HEK293 (cell line): ENCODE data around the gene TXNDC2.
A peak's percentile ranks its signal among the peaks of the same experiment; 100 is the strongest.

ENCODE experiments used
- CTCF ChIA-PET: fragments of 350-600 bp; formaldehyde crosslinking; extraction: SDS; loops from one replicate; lab custom pipeline; 2021; ENCODE audit warnings: antibody characterized with exemption; lab: Yijun Ruan, JAX
- POLR2A ChIA-PET: fragments of 300-600 bp; formaldehyde crosslinking; extraction: SDS; loops from one replicate; lab custom pipeline; 2020; ENCODE audit warnings: antibody characterized with exemption, inconsistent platforms; lab: Yijun Ruan, JAX
- H3K27ac ChIP-seq: fragments of 200-500 bp; sonication (Bioruptor generic); 2 replicates; pipeline ENCODE4 v1.5.1; 2014; ENCODE audit warnings: low read depth, low read length, control low read depth, inconsistent platforms; ENCODE audit errors: extremely low read depth
- H3K36me3 ChIP-seq, 2 experiments: fragments of 200-500 bp in 1 of 2; sonication (Bioruptor generic) in 1 of 2; 1 replicate in 1 of 2; 2 replicates in 1 of 2; pipeline ENCODE4 v1.5.1; 2014 to 2017; ENCODE audit warnings: inconsistent platforms in 2 of 2, low read length in 2 of 2; ENCODE audit not compliant: control insufficient read depth in 2 of 2, insufficient read depth in 1 of 2
- H3K4me1 ChIP-seq: fragments of 200-500 bp; sonication (Bioruptor generic); 2 replicates; pipeline ENCODE4 v1.5.1; 2014; ENCODE audit warnings: mild to moderate bottlenecking, low read length, inconsistent platforms; ENCODE audit not compliant: control insufficient read depth, insufficient read depth
- H3K4me3 ChIP-seq: 2 replicates; pipeline ENCODE4 v1.5.1; 2011; ENCODE audit warnings: low read depth, mild to moderate bottlenecking, control low read depth, low read length, moderate library complexity
- H3K9me3 ChIP-seq: fragments of 200-500 bp; sonication (Bioruptor generic); 2 replicates; pipeline ENCODE4 v1.5.1; 2014; ENCODE audit warnings: low read depth, low read length, inconsistent platforms; ENCODE audit not compliant: control insufficient read depth, insufficient read depth
- ATF2 ChIP-seq: fragments of 450-650 bp; formaldehyde crosslinking; IDR thresholded peaks from 2 replicates; pipeline ENCODE4 v1.5.1; 2016; ENCODE audit warnings: missing biosample characterization, missing genetic modification characterization, low read depth
- BCL11B ChIP-seq: fragments of 450-650 bp; formaldehyde crosslinking; IDR thresholded peaks from 2 replicates; pipeline ENCODE4 v1.5.1; 2016; ENCODE audit warnings: low read depth, missing biosample characterization, missing genetic modification characterization
- BCL6B ChIP-seq: fragments of 450-650 bp; formaldehyde crosslinking; IDR thresholded peaks from 2 replicates; pipeline ENCODE4 v1.5.1; 2017; ENCODE audit warnings: missing biosample characterization, missing genetic modification characterization
- GLIS2 ChIP-seq: fragments of 450-650 bp; formaldehyde crosslinking; IDR thresholded peaks from 2 replicates; pipeline ENCODE4 v1.5.1; 2016; ENCODE audit warnings: missing biosample characterization, missing genetic modification characterization
- IKZF3 ChIP-seq: fragments of 450-650 bp; IDR thresholded peaks from 2 replicates; pipeline ENCODE4 v1.5.0; 2018; ENCODE audit warnings: missing biosample characterization, mild to moderate bottlenecking, missing genetic modification characterization, moderate library complexity
- KLF7 ChIP-seq: fragments of 450-650 bp; formaldehyde crosslinking; IDR thresholded peaks from 2 replicates; pipeline ENCODE4 v1.5.1; 2016; ENCODE audit warnings: missing biosample characterization, missing genetic modification characterization, borderline replicate concordance
- MZF1 ChIP-seq: fragments of 450-650 bp; formaldehyde crosslinking; IDR thresholded peaks from 2 replicates; pipeline ENCODE4 v1.5.1; 2017; ENCODE audit warnings: missing biosample characterization, missing genetic modification characterization, borderline replicate concordance
- PBX3 ChIP-seq: sonication (generic); formaldehyde crosslinking; IDR thresholded peaks from 2 replicates; pipeline ENCODE4 v1.8.1; 2022; ENCODE audit warnings: mild to moderate bottlenecking, moderate library complexity, missing genetic modification reagents
- PRDM10 ChIP-seq: fragments of 450-650 bp; formaldehyde crosslinking; IDR thresholded peaks from 2 replicates; pipeline ENCODE4 v1.5.1; 2016; ENCODE audit warnings: missing biosample characterization, missing genetic modification characterization
- YY1 ChIP-seq: fragments of 450-650 bp; formaldehyde crosslinking; IDR thresholded peaks from 2 replicates; pipeline ENCODE4 v1.5.1; 2018; ENCODE audit warnings: missing biosample characterization, missing genetic modification characterization
- ZBTB10 ChIP-seq: fragments of 450-650 bp; formaldehyde crosslinking; IDR thresholded peaks from 2 replicates; pipeline ENCODE4 v1.5.1; 2016; ENCODE audit warnings: missing biosample characterization, missing genetic modification characterization
- ZBTB26 ChIP-seq: fragments of 450-650 bp; formaldehyde crosslinking; optimal IDR thresholded peaks from 2 replicates; pipeline ENCODE3; 2016; ENCODE audit warnings: missing biosample characterization, mild to moderate bottlenecking, missing genetic modification characterization
- ZBTB48 ChIP-seq: fragments of 450-650 bp; formaldehyde crosslinking; IDR thresholded peaks from 2 replicates; pipeline ENCODE4 v1.5.1; 2016; ENCODE audit warnings: missing biosample characterization, missing genetic modification characterization
- ZIC2 ChIP-seq: fragments of 450-650 bp; formaldehyde crosslinking; IDR thresholded peaks from 2 replicates; pipeline ENCODE4 v1.5.1; 2016; ENCODE audit warnings: missing biosample characterization, missing genetic modification characterization
- ZNF155 ChIP-seq: fragments of 450-650 bp; formaldehyde crosslinking; IDR thresholded peaks from 2 replicates; pipeline ENCODE4 v1.5.1; 2016; ENCODE audit warnings: missing biosample characterization, missing genetic modification characterization
- ZNF366 ChIP-seq: fragments of 450-650 bp; formaldehyde crosslinking; conservative IDR thresholded peaks from 2 replicates; pipeline ENCODE4 v1.5.1; 2016; ENCODE audit warnings: missing biosample characterization, missing genetic modification characterization
- ZXDB ChIP-seq: fragments of 450-650 bp; formaldehyde crosslinking; IDR thresholded peaks from 2 replicates; pipeline ENCODE4 v1.5.1; 2016; ENCODE audit warnings: missing biosample characterization, missing genetic modification characterization
- TF ChIP-seq, protein P1 (sequence below): fragments of 450-650 bp; formaldehyde crosslinking; IDR thresholded peaks from 2 replicates; pipeline ENCODE4 v1.5.1; 2016; ENCODE audit warnings: missing biosample characterization, missing genetic modification characterization

TXNDC2 gene

GRCh38 chr18:9913151-9913525 is 27.4 kb downstream of the TXNDC2 start:
- CTCF ChIA-PET, result no interaction called here
- Histone ChIP-seq H3K9me3 (no peaks in the 10 kb centered on the region), H3K36me3 (no peaks in the 10 kb centered on the region), H3K4me3 (peak overlapping the region; percentile 86), H3K4me1 (peaks cover 12% of the 10 kb centered on the region), H3K27ac (no peak overlapping the region; the same call in 1 of the 2 replicates)
- TF ChIP-seq PRDM10 (tag by site-specific recombination) (peak; percentile 53), GLIS2 (tag by site-specific recombination) (0 out of 2 replicates have a peak, but pooled peaks have one; percentile 14), ZNF366 (0 out of 2 replicates have a peak, but pooled peaks have one; percentile 15), MZF1 (no peak)
- POLR2A ChIA-PET, result interaction anchor here (0.6 to 2.7 kb wide), 20 partner anchors 7 to 811 kb away, joined by 3 to 22 read pairs (median 4); partner anchors contain the start of genes NAPG and TWSG1

- Histone ChIP-seq H3K27ac (peak within 1 kb of the TSS; percentile 96), H3K4me3 (peak within 1 kb of the TSS; percentile 86), H3K36me3 (no peaks in the 10 kb centered on the region), H3K9me3 (no peaks in the 10 kb centered on the region), H3K4me1 (peaks cover 17% of the 10 kb centered on the region)
- ChIA-PET CTCF (no interaction called here), POLR2A (interaction anchor here (0.5 to 2.7 kb wide), 22 partner anchors 8 to 812 kb away, joined by 3 to 22 read pairs (median 4); partner anchors contain the start of genes NAPG, RAB31 and TWSG1)
- TF ChIP-seq ATF2 (tag by site-specific recombination), result no peak
- TF ChIP-seq GLIS2 (tag by site-specific recombination), result peak; percentile 70
- TF ChIP-seq IKZF3 (tag by site-specific recombination), result peak; percentile 83
- peak; percentile 70 for TF ChIP-seq YY1
- peak; percentile 81 for TF ChIP-seq ZXDB (tag by site-specific recombination)
- TF ChIP-seq, protein P1, sequence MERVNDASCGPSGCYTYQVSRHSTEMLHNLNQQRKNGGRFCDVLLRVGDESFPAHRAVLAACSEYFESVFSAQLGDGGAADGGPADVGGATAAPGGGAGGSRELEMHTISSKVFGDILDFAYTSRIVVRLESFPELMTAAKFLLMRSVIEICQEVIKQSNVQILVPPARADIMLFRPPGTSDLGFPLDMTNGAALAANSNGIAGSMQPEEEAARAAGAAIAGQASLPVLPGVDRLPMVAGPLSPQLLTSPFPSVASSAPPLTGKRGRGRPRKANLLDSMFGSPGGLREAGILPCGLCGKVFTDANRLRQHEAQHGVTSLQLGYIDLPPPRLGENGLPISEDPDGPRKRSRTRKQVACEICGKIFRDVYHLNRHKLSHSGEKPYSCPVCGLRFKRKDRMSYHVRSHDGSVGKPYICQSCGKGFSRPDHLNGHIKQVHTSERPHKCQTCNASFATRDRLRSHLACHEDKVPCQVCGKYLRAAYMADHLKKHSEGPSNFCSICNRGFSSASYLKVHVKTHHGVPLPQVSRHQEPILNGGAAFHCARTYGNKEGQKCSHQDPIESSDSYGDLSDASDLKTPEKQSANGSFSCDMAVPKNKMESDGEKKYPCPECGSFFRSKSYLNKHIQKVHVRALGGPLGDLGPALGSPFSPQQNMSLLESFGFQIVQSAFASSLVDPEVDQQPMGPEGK (tag by site-specific recombination), result peak; percentile 73
- peak; percentile 44; the same call in 1 of the 2 replicates for TF ChIP-seq BCL11B (tag by site-specific recombination)
- 0 out of 2 replicates have a peak, but pooled peaks have one; percentile 30 for TF ChIP-seq ZBTB10 (tag by site-specific recombination)
- no peak for TF ChIP-seq ZNF155 (tag by site-specific recombination)
- peak; percentile 59; the same call in 1 of the 2 replicates for TF ChIP-seq KLF7 (tag by site-specific recombination)
- peak; percentile 94 for TF ChIP-seq ZBTB26 (tag by site-specific recombination)
- TF ChIP-seq PBX3 (CRISPR knock-in tag), result peak; percentile 79
- TF ChIP-seq ZBTB48 (tag by site-specific recombination), result peak; percentile 73
- TF ChIP-seq ZIC2 (tag by site-specific recombination), result peak; percentile 56
- no peak for TF ChIP-seq BCL6B
Observed at GRCh38 chr18:9913526-9914333, 28.0 kb downstream of the TXNDC2 start, which contains the start of gene VAPA. Gene VAPA (plus strand): TSS chr18:9914016. CDS start chr18:9914257, 241 bp downstream.
